Caco-2 (cell line): ENCODE results near the gene ZNF414. TPM values are rescaled to one million over a fixed set of nuclear protein-coding genes. Genes with fewer than 3 reads are reported as not detected.

Experiments used
- BruUV-seq: library from RNA; stranded (reverse); fragments of 400-500 nt; replicated peaks from 2 replicates; lab custom pipeline; 2021; lab: Mats Ljungman, UMichigan
- CTCF ChIA-PET: fragments of 300-600 bp; sonication (Branson Sonifier 250); formaldehyde crosslinking; loops from one replicate; lab custom pipeline; 2022; ENCODE audit warnings: antibody characterized with exemption; lab: Charles Lee
- POLR2A ChIA-PET: fragments of 300-600 bp; sonication (Branson Sonifier 250); formaldehyde crosslinking; loops from one replicate; lab custom pipeline; 2022; ENCODE audit warnings: antibody characterized with exemption; lab: Charles Lee
- DNase-seq, 2 experiments: peaks; one replicate each; pipeline versions ENCODE4 v3.0.0 to v3.0.0-alpha.2; 2020 to 2022
- H3K27me3 ChIP-seq: replicated peaks from 2 replicates; pipeline ENCODE4 v1.6.0; 2011; ENCODE audit warnings: low read length; ENCODE audit not compliant: control insufficient read depth, insufficient read depth
- H3K36me3 ChIP-seq: 2 replicates; pipeline ENCODE4 v1.5.1; 2011; ENCODE audit warnings: low read length; ENCODE audit not compliant: control insufficient read depth, insufficient read depth
- H3K4me1 ChIP-seq: fragments of 250-450 bp; sonication (Bioruptor Pico); 2 replicates; pipeline ENCODE4 v1.5.1; 2020; ENCODE audit warnings: mild to moderate bottlenecking
- H3K4me3 ChIP-seq: 2 replicates; pipeline ENCODE4 v1.5.1; 2011; ENCODE audit warnings: low read depth, mild to moderate bottlenecking, control low read depth, low read length
- H3K9me3 ChIP-seq: fragments of 250-450 bp; sonication (Bioruptor Pico); 2 replicates; pipeline ENCODE4 v1.5.1; 2020; ENCODE audit warnings: mild to moderate bottlenecking, moderate library complexity
- H3K27ac Mint-ChIP-seq: one replicate; pipeline ENCODE4 v1.8.0; 2022; ENCODE audit warnings: mixed read lengths; ENCODE audit not compliant: unreplicated experiment
- H3K27me3 Mint-ChIP-seq: one replicate; pipeline ENCODE4 v1.8.0; 2022; ENCODE audit warnings: mixed read lengths; ENCODE audit not compliant: insufficient read depth, unreplicated experiment
- H3K36me3 Mint-ChIP-seq: one replicate; pipeline ENCODE4 v1.8.0; 2022; ENCODE audit warnings: mild to moderate bottlenecking, mixed read lengths; ENCODE audit not compliant: insufficient read depth, unreplicated experiment
- H3K4me1 Mint-ChIP-seq: one replicate; pipeline ENCODE4 v1.8.0; 2022; ENCODE audit warnings: low read depth, mixed read lengths; ENCODE audit not compliant: unreplicated experiment
- H3K4me3 Mint-ChIP-seq: one replicate; pipeline ENCODE4 v1.8.0; 2022; ENCODE audit warnings: mild to moderate bottlenecking, moderate library complexity, mixed read lengths; ENCODE audit not compliant: unreplicated experiment
- H3K9me3 Mint-ChIP-seq: one replicate; pipeline ENCODE4 v1.8.0; 2022; ENCODE audit warnings: mixed read lengths; ENCODE audit not compliant: unreplicated experiment
- CTCF ChIP-seq, 2 experiments: fragments of 200-600 bp in 1 of 2; IDR thresholded peaks; 1 replicate in 1 of 2; 2 replicates in 1 of 2; pipeline versions ENCODE4 v1.5.1 to v1.8.0; 2011 to 2022; ENCODE audit warnings: antibody characterized with exemption in 1 of 2, control low read depth in 1 of 2, inconsistent platforms in 1 of 2, low read depth in 1 of 2, low read length in 1 of 2, mild to moderate bottlenecking in 1 of 2, moderate library complexity in 1 of 2; ENCODE audit not compliant: insufficient read depth in 1 of 2, severe bottlenecking in 1 of 2, unreplicated experiment in 1 of 2
- intact Hi-C: fragments of 100-400 bp; cut with micrococcal nuclease; formaldehyde crosslinking; loops from one replicate; pipeline ENCODE4 v1.10.0; 2022; ENCODE audit not compliant: unreplicated experiment
- total RNA-seq: library from RNA; stranded (reverse); gene quantifications from 2 replicates; pipeline ENCODE4 v1.2.3, GENCODE V29; 2022

The ZNF414 gene
- total RNA-seq, 1 experiment from 2014 or later: 25.0 TPM

GRCh38 chr19:8501981-8502380 is 12.0 kb downstream of the ZNF414 start:
- H3K27me3 Mint-ChIP-seq: no peaks in the 10 kb centered on the region
- no peak for DNase-seq
- H3K27ac Mint-ChIP-seq: no peak overlapping the region
- Histone ChIP-seq H3K4me1 (0 out of 2 replicates have a peak, but pooled peaks cover 3% of the 10 kb centered on the region), H3K9me3 (no peaks in the 10 kb centered on the region), H3K27me3 (no peaks in the 10 kb centered on the region), H3K4me3 (no peak overlapping the region), H3K36me3 (no peaks in the 10 kb centered on the region)
- intact Hi-C loops: no loop called here
- H3K4me1 Mint-ChIP-seq: no peaks in the 10 kb centered on the region
- no peak for TF ChIP-seq CTCF (IDR thresholded peaks at IDR 0.05; ENCODE audit: insufficient read depth in 1 of 2, low read depth in 1 of 2, low read length in 1 of 2, severe bottlenecking in 1 of 2, unreplicated experiment in 1 of 2)
- H3K36me3 Mint-ChIP-seq: peaks cover 23% of the 10 kb centered on the region
- ChIA-PET CTCF (no interaction called here), POLR2A (no interaction called here)
- BruUV-seq: no TSS peak
- H3K9me3 Mint-ChIP-seq: no peaks in the 10 kb centered on the region
- H3K4me3 Mint-ChIP-seq: no peak overlapping the region

GRCh38 chr19:8501516-8501915 is 12.5 kb downstream of the ZNF414 start:
- no peaks in the 10 kb centered on the region for H3K9me3 Mint-ChIP-seq
- no peaks in the 10 kb centered on the region for H3K4me1 Mint-ChIP-seq
- Histone ChIP-seq H3K36me3 (no peaks in the 10 kb centered on the region), H3K4me3 (no peak overlapping the region), H3K4me1 (0 out of 2 replicates have a peak, but pooled peaks cover 3% of the 10 kb centered on the region), H3K27me3 (no peaks in the 10 kb centered on the region), H3K9me3 (no peaks in the 10 kb centered on the region)
- no peak for TF ChIP-seq CTCF (IDR thresholded peaks at IDR 0.05; ENCODE audit: insufficient read depth in 1 of 2, low read depth in 1 of 2, low read length in 1 of 2, severe bottlenecking in 1 of 2, unreplicated experiment in 1 of 2)
- H3K36me3 Mint-ChIP-seq: peaks cover 22% of the 10 kb centered on the region
- H3K27me3 Mint-ChIP-seq: no peaks in the 10 kb centered on the region
- no peak for DNase-seq
- BruUV-seq: no TSS peak
- H3K27ac Mint-ChIP-seq: no peak overlapping the region
- intact Hi-C loops: no loop called here
- H3K4me3 Mint-ChIP-seq: no peak overlapping the region
- ChIA-PET CTCF (no interaction called here), POLR2A (no interaction called here)

- no peaks in the 10 kb centered on the region for H3K4me1 Mint-ChIP-seq
- Histone ChIP-seq H3K36me3 (no peaks in the 10 kb centered on the region), H3K4me3 (no peak overlapping the region), H3K9me3 (no peaks in the 10 kb centered on the region), H3K27me3 (no peaks in the 10 kb centered on the region), H3K4me1 (0 out of 2 replicates have a peak, but pooled peaks cover 2% of the 10 kb centered on the region)
- H3K27me3 Mint-ChIP-seq: no peaks in the 10 kb centered on the region
- intact Hi-C loops: no loop called here
- DNase-seq: no peak
- TF ChIP-seq CTCF (IDR thresholded peaks at IDR 0.05; ENCODE audit: insufficient read depth in 1 of 2, low read depth in 1 of 2, low read length in 1 of 2, severe bottlenecking in 1 of 2, unreplicated experiment in 1 of 2): no peak
- H3K27ac Mint-ChIP-seq: no peak overlapping the region
- peaks cover 8% of the 10 kb centered on the region for H3K36me3 Mint-ChIP-seq
- H3K4me3 Mint-ChIP-seq: no peak overlapping the region
- ChIA-PET CTCF (no interaction called here), POLR2A (no interaction called here)
- H3K9me3 Mint-ChIP-seq: no peaks in the 10 kb centered on the region
- no TSS peak for BruUV-seq
Observed at GRCh38 chr19:8500158-8500557, 13.8 kb downstream of the ZNF414 start.
